K562 (cell line): ENCODE results near the gene TMEM217. TPM values are rescaled to one million over a fixed set of nuclear protein-coding genes. Genes with fewer than 3 reads are reported as not detected.

Experiments used
- ARNT ChIP-seq, 2 experiments: fragments of 450-650 bp; IDR thresholded peaks; 2 replicates each; pipeline ENCODE4 v1.6.1; 2016; ENCODE audit warnings: mild to moderate bottlenecking in 1 of 2
- BDP1 ChIP-seq: IDR thresholded peaks from 3 replicates; pipeline ENCODE4 v1.6.1; 2011; ENCODE audit not compliant: insufficient read length, insufficient read depth
- BHLHE40 ChIP-seq: IDR thresholded peaks from 2 replicates; pipeline ENCODE4 v1.6.1; 2011; ENCODE audit warnings: low read length, improper control_type of control experiment
- CREM ChIP-seq: IDR thresholded peaks from 2 replicates; pipeline ENCODE4 v1.6.1; 2014; ENCODE audit warnings: antibody characterized with exemption, low read depth
- ELK1 ChIP-seq: sonication (generic); formaldehyde crosslinking; IDR thresholded peaks from 2 replicates; pipeline ENCODE4 v1.8.1; 2022; ENCODE audit warnings: missing genetic modification reagents
- ERF ChIP-seq: fragments of 450-650 bp; formaldehyde crosslinking; IDR thresholded peaks from 2 replicates; pipeline ENCODE4 v1.4.0; 2020; ENCODE audit warnings: mild to moderate bottlenecking, mixed read lengths
- HOMEZ ChIP-seq: fragments of 250-450 bp; sonication (Bioruptor Pico); IDR thresholded peaks from 2 replicates; pipeline ENCODE4 v1.4.0; 2020; ENCODE audit warnings: mild to moderate bottlenecking, moderate library complexity
- JUNB ChIP-seq: fragments of 450-650 bp; formaldehyde crosslinking; conservative IDR thresholded peaks from 2 replicates; pipeline ENCODE4 v1.4.0; 2020; ENCODE audit warnings: mild to moderate bottlenecking
- KAT8 ChIP-seq: fragments of 450-650 bp; IDR thresholded peaks from 2 replicates; pipeline ENCODE4 v1.6.1; 2016; ENCODE audit warnings: low read depth, mild to moderate bottlenecking
- KDM1A ChIP-seq, 2 experiments: fragments of 450-650 bp; IDR thresholded peaks; 2 replicates each; pipeline ENCODE4 v1.6.1; 2016; ENCODE audit warnings: mild to moderate bottlenecking in 2 of 2
- LARP7 ChIP-seq: fragments of 450-650 bp; IDR thresholded peaks from 2 replicates; pipeline ENCODE4 v1.6.1; 2016
- RUNX1 ChIP-seq: sonication (generic); IDR thresholded peaks from 2 replicates; pipeline ENCODE4 v1.6.1; 2016; ENCODE audit warnings: antibody characterized with exemption, low read depth
- SLC30A9 ChIP-seq: fragments of 250-450 bp; sonication (Bioruptor Pico); IDR thresholded peaks from 2 replicates; pipeline ENCODE4 v1.8.0; 2022; ENCODE audit warnings: mild to moderate bottlenecking, moderate library complexity
- STAT5A ChIP-seq: IDR thresholded peaks from 2 replicates; pipeline ENCODE4 v1.6.1; 2012; ENCODE audit warnings: low read length, inconsistent platforms, borderline replicate concordance
- TAF7 ChIP-seq: fragments of 450-650 bp; IDR thresholded peaks from 2 replicates; pipeline ENCODE4 v1.6.1; 2016; ENCODE audit warnings: missing genetic modification characterization, missing compliant biosample characterization
- TBP ChIP-seq: optimal IDR thresholded peaks from 2 replicates; pipeline ENCODE3; 2011; ENCODE audit warnings: low read depth, low read length, improper control_type of control experiment
- TCF3 ChIP-seq: sonication (generic); formaldehyde crosslinking; IDR thresholded peaks from 2 replicates; pipeline ENCODE4 v1.4.0; 2020; ENCODE audit warnings: mild to moderate bottlenecking, missing genetic modification reagents
- U2AF2 ChIP-seq: fragments of 200-400 bp; formaldehyde crosslinking; optimal IDR thresholded peaks from 2 replicates; pipeline ENCODE3; 2017; ENCODE audit warnings: low read depth, mild to moderate bottlenecking, low read length
- ZBTB1 ChIP-seq: sonication (generic); formaldehyde crosslinking; IDR thresholded peaks from 2 replicates; pipeline ENCODE4 v1.8.1; 2023; ENCODE audit warnings: missing genetic modification reagents, low read depth, mild to moderate bottlenecking, borderline replicate concordance
- ZBTB11 ChIP-seq, 3 experiments: fragments of 200-800 bp in 1 of 3; fragments of 250-450 bp in 1 of 3; fragments of 450-650 bp in 1 of 3; sonication (Bioruptor Pico) in 1 of 3; sonication (Bioruptor generic) in 1 of 3; formaldehyde crosslinking in 1 of 3; IDR thresholded peaks; 2 replicates each; pipeline versions ENCODE4 v1.6.1 to v1.8.0; 2016 to 2022; ENCODE audit warnings: mild to moderate bottlenecking in 2 of 3, missing genetic modification characterization in 2 of 3, missing compliant biosample characterization in 1 of 3, moderate library complexity in 1 of 3
- ZNF12 ChIP-seq: sonication (generic); formaldehyde crosslinking; IDR thresholded peaks from 2 replicates; pipeline ENCODE4 v1.4.0; 2020; ENCODE audit warnings: mild to moderate bottlenecking, missing genetic modification reagents
- ZNF124 ChIP-seq: sonication (generic); formaldehyde crosslinking; IDR thresholded peaks from 2 replicates; pipeline ENCODE4 v1.8.1; 2022; ENCODE audit warnings: missing genetic modification reagents
- ZNF146 ChIP-seq: IDR thresholded peaks from one replicate; pipeline ENCODE4 v1.6.1; 2018; ENCODE audit warnings: missing compliant biosample characterization; ENCODE audit not compliant: unreplicated experiment
- ZNF445 ChIP-seq: fragments of 250-450 bp; sonication (Bioruptor Pico); IDR thresholded peaks from 2 replicates; pipeline ENCODE4 v1.4.0; 2020; ENCODE audit warnings: low read depth, mild to moderate bottlenecking, moderate library complexity
- polyA plus RNA-seq, 8 experiments: library from polyadenylated mRNA; depleted of rRNA in 4 of 8; stranded (reverse) in 5 of 8; unstranded in 3 of 8; fragments of >200 nt; fragmentation: Nextera tagmentation in 2 of 8; fragmentation: Illumina TruSeq in 1 of 8; extraction: Ambion mirVana in 2 of 8; extraction: Trizol in 1 of 8; gene quantifications; 2 replicates each; pipeline versions ENCODE4 v1.2.1 to v1.2.3, GENCODE V29; 2011 to 2014; ENCODE audit warnings: inconsistent platforms in 1 of 8, missing spikeins in 1 of 8
- total RNA-seq, 7 experiments: library from RNA; depleted of rRNA in 6 of 7; stranded (reverse); fragments of >200 nt in 6 of 7; fragmentation: Illumina TruSeq in 2 of 7; extraction: Trizol in 2 of 7; gene quantifications; 2 replicates each; pipeline versions ENCODE4 v1.2.1 to v1.2.3, GENCODE V29; 2011 to 2021; ENCODE audit warnings: low replicate concordance in 1 of 7

TMEM217 gene
- total and polyA plus RNA-seq, 9 of the 15 experiments (the other 6 are each of a cell fraction or from before 2014, with no cell fraction given): 1.3 to 8.0 (median 1.9) TPM

GRCh38 chr6:37170273-37171200 is 87.4 kb downstream of the TMEM217 start (continued):
- TF ChIP-seq CREM (no peak), ARNT (IDR thresholded peaks at IDR 0.05) (no peak), BHLHE40 (peak; percentile 76), ZNF445 (CRISPR knock-in tag) (no peak), ZNF124 (no peak), U2AF2 (no peak), ERF (CRISPR knock-in tag) (peak; percentile 62; the same call in 1 of the 2 replicates), JUNB (CRISPR knock-in tag) (no peak), ZNF12 (CRISPR knock-in tag) (peak; percentile 83; the same call in 1 of the 2 replicates), ELK1 (CRISPR knock-in tag) (no peak), KAT8 (no peak), STAT5A (no peak), HOMEZ (no peak), BDP1 (no peak), TAF7 (tag) (no peak), TCF3 (CRISPR knock-in tag) (peak; percentile 33; the same call in 1 of the 2 replicates), TBP (peak; percentile 26), LARP7 (no peak), RUNX1 (0 out of 2 replicates have a peak, but pooled peaks have one; percentile 35), ZBTB1 (CRISPR knock-in tag) (peak; percentile 100), ZBTB11 (CRISPR knock-in tag; IDR thresholded peaks at IDR 0.05) (peak in 1 of 3 experiments; percentile 20; a peak in 1 of 6 replicates), ZNF146 (CRISPR knock-in tag) (no peak), SLC30A9 (peak; percentile 65; the same call in 1 of the 2 replicates), KDM1A (IDR thresholded peaks at IDR 0.05) (no peak)
